GM18858 (cell line): ENCODE measurements around the gene ZNF717.
"Not testable (repeated sequence)": the region's sequence is repeated elsewhere in the genome, so short reads cannot be mapped to it uniquely, and the experiment has no call there.

ENCODE experiments used
- ATAC-seq: cut with Tn5 transposase; IDR thresholded peaks from one replicate; pipeline ENCODE4 v1.9.1; 2021; ENCODE audit not compliant: unreplicated experiment

Gene ZNF717

GRCh38 chr3:75785081-75785755 lies at the start of gene ZNF717:
Gene ZNF717, minus strand, starts transcription at chr3:75785549. Its CDS starts 2,187 bp downstream, at chr3:75783362.
- not testable (repeated sequence) for ATAC-seq

- not testable (repeated sequence) for ATAC-seq
These were observed 45.7 kb upstream of the ZNF717 start for GRCh38 chr3:75831076-75831475.

GRCh38 chr3:75818019-75818418 lies 32.7 kb upstream of the ZNF717 start:
- not testable (repeated sequence) for ATAC-seq

GRCh38 chr3:75816287-75817180 lies 31.2 kb upstream of the ZNF717 start:
- ATAC-seq, result not testable (repeated sequence)

- ATAC-seq, result no peak
These were observed 29.4 kb upstream of the ZNF717 start for GRCh38 chr3:75814797-75815196.

- ATAC-seq, result no peak
These were observed 2.8 kb downstream of the ZNF717 start for GRCh38 chr3:75782506-75782905.

GRCh38 chr3:75781079-75781745 lies 4.1 kb downstream of the ZNF717 start:
- no peak for ATAC-seq

GRCh38 chr3:75777742-75778141 lies 7.6 kb downstream of the ZNF717 start:
- ATAC-seq, result not testable (repeated sequence)

GRCh38 chr3:75771631-75772030 lies 13.7 kb downstream of the ZNF717 start:
- ATAC-seq, result not testable (repeated sequence)

GRCh38 chr3:75768303-75769017 lies 16.9 kb downstream of the ZNF717 start:
- no peak for ATAC-seq

GRCh38 chr3:75737831-75738493 lies 47.4 kb downstream of the ZNF717 start:
- no peak for ATAC-seq

- no peak for ATAC-seq
These were observed 57.4 kb downstream of the ZNF717 start for GRCh38 chr3:75727985-75728384.

- no peak for ATAC-seq
These were observed 93.3 kb downstream of the ZNF717 start for GRCh38 chr3:75692061-75692460.

GRCh38 chr3:75687323-75687722 lies 98.0 kb downstream of the ZNF717 start:
- ATAC-seq, result no peak
